Adipocyte (in vitro differentiated cells): Measurements from ENCODE around the gene CUTC.

Source experiments
- DNase-seq: peaks from one replicate; pipeline ENCODE4 v3.0.0-alpha.2; 2015; ENCODE audit warnings: low read depth
- H3K27me3 ChIP-seq: replicated peaks from 2 replicates; pipeline ENCODE4 v1.7.0; 2013; ENCODE audit warnings: mild to moderate bottlenecking, low read length, moderate library complexity; ENCODE audit not compliant: control insufficient read depth, insufficient read depth
- H3K36me3 ChIP-seq: 2 replicates; pipeline ENCODE4 v1.7.0; 2013; ENCODE audit warnings: low read length, mild to moderate bottlenecking, moderate library complexity; ENCODE audit not compliant: control insufficient read depth, insufficient read depth, severe bottlenecking
- H3K4me1 ChIP-seq: 2 replicates; pipeline ENCODE4 v1.7.0; 2013; ENCODE audit warnings: mild to moderate bottlenecking, low read length, moderate library complexity; ENCODE audit not compliant: control insufficient read depth, insufficient read depth
- H3K4me3 ChIP-seq: 2 replicates; pipeline ENCODE4 v1.7.0; 2013; ENCODE audit warnings: mild to moderate bottlenecking, low read length, moderate library complexity
- H3K9ac ChIP-seq: 2 replicates; pipeline ENCODE4 v1.7.0; 2013; ENCODE audit warnings: mild to moderate bottlenecking, low read length, moderate library complexity
- H3K9me3 ChIP-seq: 2 replicates; pipeline ENCODE4 v1.7.0; 2013; ENCODE audit warnings: mild to moderate bottlenecking, low read length, moderate library complexity; ENCODE audit not compliant: control insufficient read depth

Gene CUTC

DNA sequence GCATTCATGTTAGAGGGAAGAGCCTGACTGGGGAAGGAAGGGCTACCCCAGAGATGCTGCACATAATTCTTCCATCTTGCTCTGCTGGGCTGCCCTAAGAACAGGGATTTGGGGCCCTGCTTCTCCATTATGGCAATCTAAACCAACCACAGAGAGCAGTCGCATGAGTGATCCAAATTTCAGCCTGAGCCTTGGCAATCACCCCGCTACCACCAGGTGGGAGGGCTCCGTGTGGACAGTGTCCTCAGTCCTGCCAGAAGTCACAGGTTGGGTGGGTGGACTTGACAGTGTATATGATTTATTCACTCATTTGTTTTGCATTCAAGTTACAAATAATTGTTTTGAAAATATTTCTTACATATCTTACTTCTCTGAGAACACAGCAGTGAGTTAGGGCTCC, 72.4 kb downstream of the CUTC start:
- DNase-seq, result no peak
- H3K4me3 ChIP-seq, result no peak overlapping the region
- H3K9ac ChIP-seq, result no peak overlapping the region
- peaks cover 40% of the 10 kb centered on the region for H3K4me1 ChIP-seq
- H3K27me3 ChIP-seq, result no peaks in the 10 kb centered on the region
- no peaks in the 10 kb centered on the region for H3K9me3 ChIP-seq
- H3K36me3 ChIP-seq, result peaks cover 34% of the 10 kb centered on the region

- Histone ChIP-seq H3K27me3 (no peaks in the 10 kb centered on the region), H3K9me3 (no peaks in the 10 kb centered on the region), H3K9ac (peak overlapping the region; percentile 2), H3K36me3 (peaks cover 33% of the 10 kb centered on the region), H3K4me3 (no peak overlapping the region), H3K4me1 (peaks cover 45% of the 10 kb centered on the region)
- DNase-seq, result no peak
Measured at GRCh38 chr10:99805190-99805589, 73.2 kb downstream of the CUTC start.
